NCI-H2227 (cell line): Measurements from ENCODE around the gene PCDH7.

ENCODE experiments used
- DNase-seq: peaks from one replicate; lab custom pipeline; 2025; ENCODE audit not compliant: unreplicated experiment; lab: John Stamatoyannopoulos, UW

Gene PCDH7

DNA sequence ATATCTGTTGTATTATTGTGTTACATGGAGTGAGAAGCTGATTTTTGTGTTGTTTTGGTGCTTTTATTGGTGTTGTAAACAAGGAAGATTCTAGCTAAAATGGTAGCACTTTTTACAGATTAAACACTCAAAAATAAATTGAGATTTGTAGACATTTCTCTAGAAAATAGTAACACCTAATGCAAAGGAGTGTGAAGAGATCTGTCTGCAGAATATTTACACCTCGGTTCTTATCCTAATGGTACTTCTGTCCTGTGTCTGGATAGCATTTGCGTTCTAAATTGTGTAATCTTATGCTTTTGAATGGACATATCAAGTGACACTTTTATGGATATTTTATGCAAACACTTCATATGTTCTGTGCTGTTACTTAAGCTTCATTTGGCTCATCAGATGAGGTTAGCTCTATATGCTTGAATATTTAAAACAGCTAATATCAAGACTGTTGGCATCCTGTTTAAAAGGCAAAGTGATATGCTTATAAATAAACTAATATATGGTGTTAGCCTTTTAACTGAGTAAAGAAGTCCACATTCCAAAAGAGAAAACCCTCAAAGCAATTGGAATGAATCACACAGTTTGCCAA is 6.0 kb downstream of the PCDH7 start:
- no peak for DNase-seq

DNA sequence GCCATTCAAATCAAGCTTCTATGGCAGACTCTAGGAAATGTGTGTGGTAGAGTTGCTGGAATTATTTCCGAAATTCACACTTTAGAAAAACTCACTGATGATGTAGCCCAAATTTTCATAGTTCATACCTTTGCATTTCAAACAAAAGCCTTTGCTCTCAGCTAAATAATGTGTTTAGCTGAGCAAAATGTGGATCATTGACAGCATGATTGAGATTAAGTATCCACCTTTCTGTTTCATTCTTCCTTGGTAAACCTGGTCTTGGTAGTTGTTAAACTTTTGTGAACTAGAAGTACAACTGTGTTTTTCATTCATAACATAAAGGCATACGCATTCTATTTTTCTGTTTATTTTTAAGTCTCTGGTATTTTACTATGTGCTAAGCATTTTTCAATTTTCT is 7.2 kb downstream of the PCDH7 start:
- no peak for DNase-seq

DNA sequence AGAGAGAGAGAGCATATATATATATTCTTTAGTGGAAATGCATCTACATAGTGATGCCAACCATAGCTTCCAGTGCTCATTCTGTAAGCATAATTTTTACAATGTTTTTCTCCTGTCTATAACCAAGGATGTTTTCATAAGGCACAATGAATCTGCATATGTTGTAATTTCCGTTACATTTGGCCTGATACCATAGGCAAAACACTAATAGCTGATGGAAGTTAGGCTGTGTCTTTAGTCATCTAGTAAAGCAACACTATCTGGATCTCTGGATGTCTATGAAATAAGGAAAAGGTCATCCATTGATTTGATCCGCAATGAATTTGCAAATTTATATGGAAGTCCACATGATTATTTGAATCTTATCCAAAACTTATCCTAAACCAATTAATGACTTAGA is 8.1 kb downstream of the PCDH7 start:
- no peak for DNase-seq

DNA sequence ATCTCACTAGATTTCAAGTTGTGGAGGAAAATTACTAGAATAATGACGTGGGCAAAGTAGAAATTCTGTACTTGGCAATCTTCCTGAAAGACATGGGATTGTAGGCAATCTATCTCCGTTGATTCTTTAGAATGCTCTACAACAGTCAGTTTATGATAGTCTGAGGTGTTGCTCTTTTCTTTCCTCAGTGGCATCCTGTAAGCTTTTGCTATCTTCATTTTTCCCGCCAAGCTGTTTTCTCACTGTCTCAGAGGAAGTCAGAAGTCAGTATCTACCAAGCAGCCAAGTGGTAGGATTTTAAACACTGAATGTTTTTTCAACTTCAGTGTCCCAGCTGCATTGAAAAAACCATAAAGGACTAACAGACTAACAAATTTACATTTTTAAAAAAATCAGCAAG is 23.7 kb downstream of the PCDH7 start:
- no peak for DNase-seq

DNA sequence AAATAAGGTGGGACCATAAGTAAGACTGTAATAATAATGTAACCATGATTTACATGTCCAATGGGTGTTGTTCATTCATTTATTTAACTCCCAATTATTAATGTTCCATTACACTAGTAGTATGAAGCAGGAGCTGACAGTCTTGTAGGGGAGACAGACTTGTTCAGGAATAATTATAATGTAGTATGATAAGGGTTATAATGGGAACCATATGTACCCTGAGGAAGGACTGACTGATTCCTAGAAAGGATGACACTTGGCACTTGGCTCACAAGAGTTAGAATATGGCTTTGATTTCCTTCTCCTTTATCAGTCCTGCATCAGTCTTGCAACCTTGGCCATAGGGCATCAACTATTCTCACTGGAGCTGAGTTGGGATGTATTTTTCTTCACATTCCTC is 24.2 kb downstream of the PCDH7 start:
- DNase-seq: no peak

DNA sequence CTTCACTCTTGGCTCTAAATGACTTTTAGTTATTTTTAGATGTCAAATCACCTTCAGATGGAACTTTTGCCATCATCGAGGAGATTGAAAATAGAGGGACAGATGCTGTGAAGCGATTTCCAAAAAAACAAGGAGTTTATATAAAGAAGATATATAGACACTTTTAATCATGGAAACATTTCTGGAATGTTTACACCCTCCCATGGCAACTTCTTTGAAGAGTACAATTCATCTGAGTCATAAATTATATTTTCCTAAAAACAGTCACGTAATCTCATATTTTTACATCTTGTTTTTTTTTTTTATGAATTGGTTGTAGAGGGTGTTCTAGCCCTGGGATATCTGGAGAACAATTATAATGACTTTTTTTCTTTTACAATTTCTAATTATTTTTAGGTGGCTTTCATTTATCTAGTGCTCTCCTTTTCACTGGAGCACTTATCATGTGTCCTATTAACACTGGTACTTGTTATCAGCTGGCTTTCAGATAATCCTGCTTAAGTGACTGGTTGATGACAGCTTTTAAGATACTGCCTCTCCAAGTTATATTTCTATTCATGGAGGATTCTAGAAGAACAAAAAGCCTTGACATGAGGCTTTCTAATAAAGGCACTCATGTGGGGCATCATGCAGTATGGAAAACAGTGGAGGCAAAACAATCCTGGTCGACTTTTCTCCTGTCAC is 24.9 kb downstream of the PCDH7 start:
- no peak for DNase-seq

DNA sequence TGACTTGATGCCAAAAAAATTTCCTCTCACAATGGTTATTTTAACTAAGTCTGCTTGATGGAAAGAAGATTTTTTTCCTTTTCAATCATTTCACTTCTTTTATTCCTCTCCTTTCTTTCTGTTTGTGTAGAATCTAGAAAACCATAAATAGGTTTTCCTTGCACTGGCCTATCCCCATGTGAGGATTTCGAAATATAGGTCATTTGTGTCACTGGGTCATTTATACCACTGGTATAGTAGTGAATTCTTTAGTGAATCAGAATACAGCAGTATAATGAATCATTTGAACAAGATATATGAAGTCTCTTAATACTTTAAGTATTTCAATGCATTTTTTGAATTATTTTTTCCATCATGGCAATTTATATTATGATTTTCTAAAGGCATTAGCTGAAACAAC is 26.6 kb downstream of the PCDH7 start:
- no peak for DNase-seq

DNA sequence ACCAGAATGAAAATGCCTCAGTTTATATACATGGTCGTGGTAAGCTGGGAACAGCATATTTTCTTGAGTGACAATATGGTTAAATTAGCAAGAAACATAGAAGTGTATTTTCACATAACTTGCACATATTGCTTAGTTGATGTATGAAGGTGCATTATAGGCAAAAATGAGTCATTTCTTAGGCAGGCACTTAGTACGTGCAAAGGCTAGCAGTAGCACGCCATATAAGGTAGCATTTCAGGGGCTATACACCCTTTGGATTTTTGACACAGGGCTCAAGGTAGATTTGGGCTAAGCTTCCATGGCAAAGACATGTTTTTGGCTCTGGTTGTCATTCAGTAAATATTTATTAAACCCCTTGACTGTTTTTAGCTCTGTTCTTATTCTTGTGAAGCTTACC is 33.1 kb downstream of the PCDH7 start:
- DNase-seq: no peak

DNA sequence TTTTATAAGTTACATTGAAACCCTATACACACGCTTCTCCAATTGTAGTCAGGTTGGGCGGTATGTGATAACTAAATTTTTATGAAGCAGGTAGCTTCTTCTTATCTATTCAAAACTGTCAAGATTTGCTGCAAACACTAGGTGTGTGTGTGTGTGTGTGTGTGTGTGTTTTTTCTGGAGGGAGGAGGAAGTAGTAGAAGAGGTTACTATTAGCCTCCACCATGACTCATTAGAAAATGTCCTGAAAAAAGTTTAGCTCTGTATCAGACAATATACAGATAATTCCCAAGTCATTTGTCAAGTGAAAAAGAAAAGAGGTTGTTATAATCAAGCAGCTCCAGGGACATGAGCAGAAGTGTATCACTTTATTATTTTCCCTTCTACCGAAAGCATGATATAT is 33.9 kb downstream of the PCDH7 start:
- no peak for DNase-seq

DNA sequence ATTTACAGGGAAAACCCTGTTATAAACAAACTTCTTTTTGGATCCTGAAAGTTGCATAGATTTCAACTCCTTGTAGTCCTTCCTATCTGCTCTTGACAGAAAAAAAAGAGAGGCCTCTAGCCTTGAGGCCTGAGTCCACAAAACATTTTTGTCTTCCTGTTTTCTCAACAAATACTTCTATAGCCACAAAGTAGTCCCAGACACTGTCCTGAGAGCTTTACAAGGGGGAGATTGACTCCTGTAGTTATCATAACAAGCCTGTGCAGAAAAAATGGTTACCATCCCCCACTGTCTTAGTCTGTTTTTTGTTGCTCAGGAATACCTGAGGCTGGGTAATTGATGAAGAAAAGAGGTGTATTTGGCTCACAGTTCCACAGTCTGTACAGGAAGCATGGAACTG is 35.2 kb downstream of the PCDH7 start:
- no peak for DNase-seq

DNA sequence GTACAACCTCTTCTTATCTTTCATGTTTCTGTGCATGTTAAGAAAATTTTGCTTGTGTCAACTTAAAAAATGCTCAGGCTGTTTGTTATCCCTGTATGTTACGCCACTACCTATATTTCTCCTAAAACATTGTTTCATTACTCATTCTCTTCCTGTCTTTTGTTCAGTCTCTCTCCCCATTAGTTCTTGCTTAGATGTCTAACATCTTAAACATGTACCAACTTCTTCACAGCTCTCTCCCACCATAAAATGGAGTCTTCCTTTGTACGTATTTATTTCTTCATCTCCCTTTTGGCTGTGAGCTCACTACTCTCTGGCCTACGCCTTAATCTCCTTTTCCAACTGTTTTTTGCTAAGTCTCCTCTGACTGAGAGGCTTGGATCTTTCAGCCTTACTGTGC is 36.4 kb downstream of the PCDH7 start:
- no peak for DNase-seq

DNA sequence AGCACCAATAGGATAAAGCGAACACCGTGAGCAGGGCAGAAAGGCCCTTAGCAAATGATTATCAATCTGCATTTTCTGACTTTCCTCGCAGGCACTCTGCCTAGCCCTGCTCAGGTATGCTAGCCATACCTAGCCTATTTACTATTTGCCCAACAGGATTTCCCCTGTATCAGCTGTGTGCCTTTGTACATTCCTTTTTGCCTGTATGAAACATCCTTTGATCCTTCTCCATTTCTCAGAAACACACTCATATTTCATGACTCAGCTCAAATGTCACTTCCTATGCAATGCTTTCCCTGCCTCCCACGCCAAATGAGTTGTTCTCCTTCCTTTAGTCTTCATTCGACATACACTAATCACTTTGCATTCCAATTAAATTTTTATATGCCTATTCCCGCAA is 37.2 kb downstream of the PCDH7 start:
- no peak for DNase-seq

DNA sequence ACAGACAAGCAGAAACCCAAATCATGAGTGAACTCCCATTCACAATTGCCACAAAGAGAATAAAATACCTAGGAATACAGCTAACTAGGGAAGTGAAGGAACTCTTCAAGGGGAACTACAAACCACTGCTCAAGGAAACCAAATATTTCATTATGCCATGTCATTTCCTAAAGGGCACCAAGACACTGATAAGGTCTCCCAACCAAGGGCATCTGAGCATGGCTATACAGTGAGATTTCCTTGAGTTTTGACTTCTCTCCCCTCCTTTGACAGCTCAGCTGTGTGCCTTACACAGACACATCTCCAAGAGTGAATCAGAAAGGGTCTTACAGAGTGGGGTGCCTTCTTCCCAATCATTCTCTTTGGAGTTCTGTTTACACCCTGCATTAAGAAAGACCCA is 40.4 kb downstream of the PCDH7 start:
- no peak for DNase-seq

DNA sequence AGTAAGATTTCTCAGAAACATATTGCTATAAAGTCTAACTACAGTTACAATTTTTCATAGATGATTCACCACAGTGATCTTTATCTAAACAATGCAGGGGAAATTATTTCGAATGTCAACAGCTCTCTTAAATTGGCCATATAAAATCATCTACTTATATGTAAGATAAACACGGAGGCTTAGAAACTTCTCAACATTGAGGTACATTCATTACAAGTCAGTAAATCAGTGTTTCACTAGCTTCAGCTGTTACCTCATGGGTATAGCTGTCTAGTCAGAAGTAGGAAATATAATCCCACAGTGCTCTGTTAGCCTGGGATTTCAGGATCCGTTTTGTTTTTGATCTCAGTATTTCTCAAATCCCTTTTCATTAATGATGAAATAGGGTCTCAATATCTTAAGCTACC is 43.2 kb downstream of the PCDH7 start:
- no peak for DNase-seq

DNA sequence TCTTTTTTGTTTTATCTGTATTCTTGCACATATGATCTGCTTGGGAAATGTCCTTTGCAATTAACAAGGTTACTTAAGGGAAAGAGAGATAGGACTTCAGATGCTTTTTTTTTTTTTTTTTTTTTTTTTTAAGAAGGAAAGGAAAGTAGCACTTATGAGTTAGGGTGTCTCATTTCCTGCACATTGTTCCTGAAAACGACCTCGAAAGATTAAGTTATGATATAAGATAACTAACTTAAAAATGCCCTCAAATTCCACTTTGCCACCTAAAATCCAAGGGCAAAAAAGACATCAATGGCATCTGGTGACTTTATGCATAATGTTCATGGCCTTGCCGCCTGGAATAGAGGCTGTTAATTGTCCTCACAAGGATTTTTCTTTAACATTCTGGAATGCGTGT is 44.9 kb downstream of the PCDH7 start:
- DNase-seq: no peak

DNA sequence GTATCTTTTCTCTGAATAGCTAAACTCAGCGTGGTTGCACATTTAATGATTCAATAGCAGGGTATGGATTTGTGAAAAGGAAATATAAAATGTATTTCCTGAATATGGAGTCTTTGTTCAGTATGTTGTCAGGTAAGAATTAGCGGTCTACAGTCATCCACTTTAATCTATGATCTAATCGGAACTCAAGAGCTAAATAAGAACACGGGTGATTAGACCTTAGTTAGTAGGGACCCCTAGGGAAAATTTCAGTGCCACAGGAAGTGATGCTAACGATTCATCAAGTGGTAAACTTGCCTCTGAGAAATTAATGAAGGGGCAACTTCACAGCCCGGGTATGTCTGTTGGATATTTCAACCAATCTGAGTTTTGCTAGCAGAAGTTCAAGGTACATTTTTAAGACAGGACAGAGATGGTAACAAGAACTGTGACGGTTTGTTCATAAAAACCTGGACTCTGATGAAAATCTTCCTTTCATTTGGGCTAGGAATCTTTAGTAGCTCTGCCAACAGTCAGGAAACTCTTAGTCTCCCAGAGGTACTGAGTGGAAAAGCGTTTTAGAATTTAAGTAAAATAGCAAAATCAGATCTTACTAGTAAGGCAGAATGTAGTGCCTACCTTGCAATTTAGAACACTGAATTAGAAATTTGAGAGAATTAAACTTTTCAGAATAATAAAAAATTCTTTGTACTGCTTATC is 47.1 kb downstream of the PCDH7 start:
- DNase-seq: no peak

DNA sequence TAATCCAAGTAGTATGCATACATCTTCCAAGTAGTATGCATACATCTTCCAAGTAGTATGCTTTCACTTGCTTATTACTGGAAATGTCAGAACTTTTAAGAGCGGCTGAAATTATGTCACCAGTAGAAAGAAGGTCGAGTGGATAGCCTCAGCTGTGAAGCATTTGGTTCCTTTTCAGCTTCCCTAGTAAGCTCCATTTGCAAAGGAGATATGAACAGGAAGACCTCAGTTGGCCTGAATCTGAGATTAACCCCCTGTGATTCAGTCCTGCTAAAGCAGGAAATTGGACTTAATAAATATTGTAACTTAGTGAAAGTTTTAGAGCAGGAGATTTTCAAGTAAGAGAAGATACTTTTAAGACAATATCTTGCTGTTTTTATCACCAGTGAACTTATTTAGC is 48.1 kb downstream of the PCDH7 start:
- no peak for DNase-seq

DNA sequence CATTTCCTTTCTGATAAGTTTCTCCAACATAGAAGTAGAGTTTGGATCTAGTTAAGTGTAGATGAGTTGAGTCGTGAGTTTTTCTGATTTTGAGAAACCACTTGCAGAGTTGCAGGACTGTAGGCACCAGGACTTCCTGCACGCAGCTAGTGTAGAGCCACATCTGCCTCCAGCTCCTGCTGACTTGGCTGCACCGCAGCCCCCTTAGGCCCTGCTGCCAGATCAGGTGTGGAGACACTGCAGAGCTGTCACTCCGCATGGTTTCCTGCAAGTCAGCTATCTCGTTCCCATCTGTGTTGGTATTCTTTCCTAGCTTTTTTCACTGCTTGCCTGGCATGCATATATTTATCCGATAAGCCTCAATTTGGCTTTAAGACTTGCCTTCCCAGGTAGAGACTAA is 48.9 kb downstream of the PCDH7 start:
- no peak for DNase-seq

DNA sequence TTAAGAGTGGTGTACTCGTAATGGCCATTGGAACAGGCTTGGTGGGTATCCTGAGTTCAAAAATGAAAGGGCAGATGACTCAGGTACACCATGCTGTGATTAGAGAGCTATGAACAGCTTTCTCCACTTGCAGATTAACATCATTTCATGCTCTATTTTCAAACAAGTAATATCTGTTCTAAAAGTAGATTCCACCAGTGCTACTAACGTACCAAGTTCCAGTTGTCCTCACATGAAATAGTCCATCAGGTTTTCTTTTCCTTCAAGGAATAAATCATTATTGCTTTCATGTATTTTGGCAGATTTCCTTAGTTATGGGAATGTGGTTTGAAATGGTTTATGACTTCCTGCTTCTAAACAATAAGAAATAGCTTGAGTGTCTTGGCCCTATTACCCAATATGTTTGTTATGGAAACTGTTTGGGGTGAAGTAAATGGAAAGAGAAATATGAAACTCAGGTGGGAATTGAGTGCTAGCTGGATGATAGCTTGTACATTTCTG is 49.9 kb downstream of the PCDH7 start:
- no peak for DNase-seq

DNA sequence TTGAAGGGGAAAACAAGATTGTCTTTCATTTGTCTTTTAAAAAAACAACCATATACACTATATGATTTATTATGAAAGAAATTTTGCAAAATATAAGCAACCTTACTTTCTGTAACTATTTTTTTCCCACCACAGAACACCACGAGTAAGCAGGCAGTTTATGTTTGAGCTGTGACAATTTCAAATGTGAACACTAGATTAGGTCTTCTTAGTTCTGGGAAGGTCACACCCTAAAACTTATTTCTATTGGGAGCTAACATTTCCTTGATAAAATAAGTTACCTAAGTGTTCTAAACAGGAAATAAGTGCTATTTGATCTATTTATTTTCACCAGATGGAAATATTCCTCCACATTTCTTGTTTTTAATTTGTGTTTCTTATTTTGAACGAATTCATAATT is 50.6 kb downstream of the PCDH7 start:
- no peak for DNase-seq

DNA sequence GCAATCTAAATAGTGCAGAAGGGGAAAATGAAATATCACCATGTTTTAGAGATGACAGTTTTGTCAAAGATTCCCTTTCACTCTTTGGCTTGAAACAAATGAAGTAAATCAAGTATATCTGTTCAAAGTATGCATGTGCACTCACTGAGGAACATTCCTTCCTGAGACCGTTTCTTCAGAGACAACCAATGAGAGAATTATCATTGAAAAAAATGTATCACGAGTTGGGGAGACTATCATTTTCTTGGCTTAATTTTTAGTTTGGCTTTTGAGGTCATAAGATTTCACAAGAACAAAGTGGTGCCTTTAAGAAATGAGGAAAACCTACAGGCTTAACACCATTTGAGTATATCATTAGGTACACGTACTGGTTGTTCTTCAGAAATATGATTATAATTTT is 56.3 kb downstream of the PCDH7 start:
- no peak for DNase-seq

DNA sequence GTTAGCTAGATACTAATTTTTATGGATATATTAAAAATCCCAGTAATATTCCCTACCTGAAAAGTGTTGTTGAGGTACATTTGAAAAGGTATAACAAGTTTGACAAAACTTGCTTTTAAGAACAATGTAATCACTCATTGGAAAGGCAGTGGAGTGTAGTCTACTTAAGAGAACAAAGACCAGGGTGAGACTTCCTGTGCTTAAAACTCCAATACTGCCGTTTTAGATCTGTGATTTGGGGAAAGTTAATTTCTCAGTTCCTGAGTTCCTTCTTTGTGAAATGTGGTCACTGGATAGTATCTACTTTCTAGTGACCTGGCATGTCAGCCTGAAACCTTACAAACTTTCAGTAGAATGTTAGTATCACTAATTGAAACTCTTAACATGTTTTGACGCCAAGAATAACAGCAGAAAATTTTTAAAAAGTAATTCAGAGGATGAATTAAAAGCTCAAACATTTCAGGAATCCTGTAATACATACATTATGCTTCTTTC is 56.8 kb downstream of the PCDH7 start:
- no peak for DNase-seq
